GM12865 (cell line): ENCODE data around the gene ZNF316.

Experiments used
- DNase-seq: peaks from one replicate; pipeline ENCODE4 v3.0.0; 2010; ENCODE audit warnings: low read depth
- H3K4me3 ChIP-seq: 2 replicates; pipeline ENCODE4 v1.5.1; 2011; ENCODE audit warnings: mild to moderate bottlenecking, low read depth, low read length, control low read depth
- CTCF ChIP-seq: IDR thresholded peaks from 2 replicates; pipeline ENCODE4 v1.5.1; 2011; ENCODE audit warnings: low read length, control low read depth, low read depth, inconsistent platforms; ENCODE audit not compliant: insufficient read depth; ENCODE audit errors: missing control alignments

The ZNF316 gene

DNA sequence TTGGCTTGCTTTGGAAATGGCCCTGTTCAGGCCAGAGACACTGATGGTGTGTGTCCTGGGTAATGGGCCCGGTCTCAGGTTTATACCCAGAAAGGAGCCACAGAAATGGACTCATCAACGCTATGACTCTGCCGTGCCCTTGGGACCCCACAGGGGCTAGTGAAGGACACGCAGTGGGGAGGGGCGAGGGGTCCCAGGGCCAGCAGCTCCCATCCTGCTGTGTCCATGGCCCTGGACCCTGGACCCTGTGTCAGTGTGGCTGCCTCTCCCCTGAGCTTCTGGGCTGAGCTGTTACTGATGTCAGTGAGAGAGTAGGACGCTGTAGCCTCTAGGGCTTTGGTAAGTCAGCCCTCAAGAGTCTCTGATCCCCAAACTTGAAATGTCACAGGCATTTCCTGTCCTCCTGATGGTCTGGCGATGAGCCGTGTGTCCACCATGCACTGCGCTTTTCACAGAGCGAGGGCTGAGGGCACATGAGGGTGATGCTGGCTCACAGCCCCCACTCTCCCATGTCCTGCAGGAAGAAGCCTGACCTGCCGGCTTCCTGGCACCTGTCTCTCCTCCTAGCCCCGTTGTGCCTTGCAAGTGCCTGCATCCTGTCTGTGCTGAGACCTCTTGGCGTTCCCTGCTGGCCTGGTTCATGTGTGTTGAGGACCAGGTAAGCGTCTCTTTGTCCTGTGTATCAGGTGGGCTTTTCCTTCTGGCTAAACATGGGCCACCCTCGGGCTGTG, 4.4 kb downstream of the ZNF316 start:
- no peak for DNase-seq
- TF ChIP-seq CTCF: no peak
- H3K4me3 ChIP-seq: no peak overlapping the region

DNA sequence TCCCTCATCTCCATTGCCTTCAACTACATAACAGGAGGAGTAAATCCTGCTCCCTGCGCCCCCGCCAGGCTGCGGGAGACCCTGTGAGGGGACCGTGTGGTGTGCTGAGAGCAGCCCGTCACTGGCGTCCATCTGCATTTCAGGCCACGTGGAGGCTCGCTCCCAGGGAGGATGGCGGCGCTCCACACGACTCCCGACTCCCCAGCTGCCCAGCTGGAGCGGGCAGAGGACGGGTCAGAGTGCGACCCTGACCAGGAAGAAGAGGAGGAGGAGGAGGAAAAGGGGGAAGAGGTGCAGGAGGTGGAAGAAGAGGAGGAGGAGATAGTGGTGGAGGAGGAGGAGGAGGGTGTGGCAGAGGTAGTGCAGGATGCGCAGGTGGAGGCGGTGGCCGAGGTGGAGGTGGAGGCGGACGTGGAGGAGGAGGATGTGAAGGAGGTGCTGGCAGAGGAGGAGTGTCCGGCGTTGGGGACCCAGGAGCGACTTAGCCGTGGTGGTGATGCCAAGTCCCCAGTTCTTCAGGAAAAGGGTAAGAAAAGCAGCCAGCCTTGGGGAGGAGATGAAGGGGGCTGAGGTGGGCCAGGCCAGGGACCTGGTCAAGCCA, 5.2 kb downstream of the ZNF316 start:
- H3K4me3 ChIP-seq: no peak overlapping the region
- no peak for DNase-seq
- TF ChIP-seq CTCF: no peak

GRCh38 chr7:6642861-6643640, 5.9 kb downstream of the ZNF316 start:
- no peak overlapping the region for H3K4me3 ChIP-seq
- DNase-seq: no peak
- no peak for TF ChIP-seq CTCF

GRCh38 chr7:6643915-6644625, 7.0 kb downstream of the ZNF316 start:
- H3K4me3 ChIP-seq: no peak overlapping the region
- no peak for TF ChIP-seq CTCF
- no peak for DNase-seq

GRCh38 chr7:6644728-6645127, 7.6 kb downstream of the ZNF316 start:
- H3K4me3 ChIP-seq: no peak overlapping the region
- TF ChIP-seq CTCF: no peak

GRCh38 chr7:6646465-6646864, 9.3 kb downstream of the ZNF316 start:
- DNase-seq: no peak
- no peak for TF ChIP-seq CTCF
- H3K4me3 ChIP-seq: no peak overlapping the region

More at GRCh38 chr7:6644728-6645127, 7.6 kb downstream of the ZNF316 start:
- no peak for DNase-seq
